Measurements from ENCODE around the gene SSR3. TPM values are rescaled to one million over a fixed set of nuclear protein-coding genes. Genes with fewer than 3 reads are reported as not detected.

The SSR3 gene
- total and polyA plus RNA-seq, 7 donors: 53.2 to 252 (median 71.5) TPM

DNA sequence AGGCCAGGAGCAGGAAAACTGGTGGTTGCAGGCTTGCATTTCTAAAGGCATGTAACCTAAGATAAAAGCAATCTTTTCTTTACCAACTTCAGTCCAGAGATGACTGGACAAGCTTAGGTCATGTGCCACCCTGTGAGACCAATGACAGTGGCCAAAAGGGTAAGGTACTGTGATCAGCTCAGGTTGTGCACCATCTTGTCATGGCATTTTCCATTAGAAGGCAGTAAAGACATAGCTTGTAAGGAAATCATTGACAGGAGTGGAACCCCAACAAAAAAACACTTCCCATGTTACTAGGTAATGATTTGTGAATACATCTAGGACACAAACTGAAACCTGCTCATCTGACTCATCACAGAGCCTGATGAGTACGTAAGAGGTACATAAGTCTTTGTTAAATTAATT is 35.2 kb downstream of the SSR3 start:
- no peaks in the 10 kb centered on the region for H3K27me3 ChIP-seq (ENCODE audit: insufficient read depth in 3 of 3, low read length in 2 of 3)
- no peak overlapping the region for H3K27ac ChIP-seq
- WGBS, 3 donors: 89 to 97% (median 90%) methylated on average over 1 of the region's 1 CpG
- ATAC-seq (no peak), DNase-seq (no peak)
- H3K36me3 ChIP-seq (ENCODE audit: insufficient read depth in 1 of 2, low read depth in 1 of 2): no peaks in the 10 kb centered on the region
- no peak overlapping the region for H3K4me3 ChIP-seq
- no peaks in the 10 kb centered on the region for H3K4me1 ChIP-seq
- intact Hi-C loops (cut with DNase I): no loop called here
- TF ChIP-seq, protein P1, sequence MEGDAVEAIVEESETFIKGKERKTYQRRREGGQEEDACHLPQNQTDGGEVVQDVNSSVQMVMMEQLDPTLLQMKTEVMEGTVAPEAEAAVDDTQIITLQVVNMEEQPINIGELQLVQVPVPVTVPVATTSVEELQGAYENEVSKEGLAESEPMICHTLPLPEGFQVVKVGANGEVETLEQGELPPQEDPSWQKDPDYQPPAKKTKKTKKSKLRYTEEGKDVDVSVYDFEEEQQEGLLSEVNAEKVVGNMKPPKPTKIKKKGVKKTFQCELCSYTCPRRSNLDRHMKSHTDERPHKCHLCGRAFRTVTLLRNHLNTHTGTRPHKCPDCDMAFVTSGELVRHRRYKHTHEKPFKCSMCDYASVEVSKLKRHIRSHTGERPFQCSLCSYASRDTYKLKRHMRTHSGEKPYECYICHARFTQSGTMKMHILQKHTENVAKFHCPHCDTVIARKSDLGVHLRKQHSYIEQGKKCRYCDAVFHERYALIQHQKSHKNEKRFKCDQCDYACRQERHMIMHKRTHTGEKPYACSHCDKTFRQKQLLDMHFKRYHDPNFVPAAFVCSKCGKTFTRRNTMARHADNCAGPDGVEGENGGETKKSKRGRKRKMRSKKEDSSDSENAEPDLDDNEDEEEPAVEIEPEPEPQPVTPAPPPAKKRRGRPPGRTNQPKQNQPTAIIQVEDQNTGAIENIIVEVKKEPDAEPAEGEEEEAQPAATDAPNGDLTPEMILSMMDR (IDR thresholded peaks at IDR 0.05): no peak
- no peaks in the 10 kb centered on the region for H3K9me3 ChIP-seq

DNA sequence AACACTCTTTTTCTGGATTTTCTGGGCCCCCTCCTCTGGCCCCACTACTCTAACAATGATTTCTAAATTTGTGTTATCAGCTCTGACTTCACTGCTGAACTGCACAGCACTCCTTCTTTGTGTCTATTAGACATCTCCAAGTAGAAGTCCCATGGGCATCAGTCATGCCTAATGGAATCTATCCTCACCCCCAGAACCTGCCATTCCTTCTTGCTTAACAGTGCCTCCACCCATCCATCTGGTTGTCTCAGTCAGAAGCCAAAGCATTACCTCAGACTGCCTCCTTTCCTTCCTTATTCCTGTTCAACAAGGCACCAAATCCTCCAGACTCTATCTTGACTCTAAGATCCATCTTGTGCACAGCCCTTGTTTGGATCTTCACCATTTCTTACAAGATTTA is 36.2 kb downstream of the SSR3 start:
- intact Hi-C loops (cut with DNase I): no loop called here
- Histone ChIP-seq H3K27ac (no peak overlapping the region), H3K9me3 (no peaks in the 10 kb centered on the region), H3K4me1 (no peaks in the 10 kb centered on the region), H3K4me3 (no peak overlapping the region), H3K36me3 (ENCODE audit: insufficient read depth in 1 of 2, low read depth in 1 of 2) (no peaks in the 10 kb centered on the region), H3K27me3 (ENCODE audit: insufficient read depth in 3 of 3, low read length in 2 of 3) (no peaks in the 10 kb centered on the region)
- TF ChIP-seq, protein P1 (IDR thresholded peaks at IDR 0.05): no peak
- DNase-seq (no peak), ATAC-seq (peak in 2 of 4 donors; percentile 30 to 68)

DNA sequence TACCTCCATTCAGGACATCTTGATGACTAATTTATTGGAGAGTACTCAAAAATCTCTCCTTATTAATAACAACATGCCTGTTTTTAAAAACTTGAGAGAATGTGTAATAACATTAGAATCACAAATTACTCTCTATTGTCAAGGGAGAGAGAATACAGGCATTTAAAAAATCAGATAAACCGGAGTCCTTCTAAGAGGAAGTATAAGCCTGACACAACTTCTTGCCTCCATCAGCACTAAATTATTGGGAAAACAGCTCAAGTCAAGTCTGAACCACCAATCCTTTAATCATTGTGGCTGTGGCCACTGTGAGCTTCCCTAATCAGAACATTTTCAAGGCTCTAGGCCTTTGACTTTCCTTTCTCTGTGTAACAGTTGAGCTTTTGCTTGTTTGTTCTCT is 38.0 kb downstream of the SSR3 start:
- H3K4me3 ChIP-seq: no peak overlapping the region
- TF ChIP-seq, protein P1 (IDR thresholded peaks at IDR 0.05): no peak
- H3K36me3 ChIP-seq (ENCODE audit: insufficient read depth in 1 of 2, low read depth in 1 of 2): no peaks in the 10 kb centered on the region
- no peaks in the 10 kb centered on the region for H3K9me3 ChIP-seq
- WGBS, 3 donors: 61 to 92% (median 76%) methylated on average over 1 of the region's 1 CpG
- intact Hi-C loops (cut with DNase I): no loop called here
- no peak overlapping the region for H3K27ac ChIP-seq
- DNase-seq (no peak), ATAC-seq (no peak)
- H3K4me1 ChIP-seq: no peaks in the 10 kb centered on the region
- H3K27me3 ChIP-seq (ENCODE audit: insufficient read depth in 3 of 3, low read length in 2 of 3): no peaks in the 10 kb centered on the region

DNA sequence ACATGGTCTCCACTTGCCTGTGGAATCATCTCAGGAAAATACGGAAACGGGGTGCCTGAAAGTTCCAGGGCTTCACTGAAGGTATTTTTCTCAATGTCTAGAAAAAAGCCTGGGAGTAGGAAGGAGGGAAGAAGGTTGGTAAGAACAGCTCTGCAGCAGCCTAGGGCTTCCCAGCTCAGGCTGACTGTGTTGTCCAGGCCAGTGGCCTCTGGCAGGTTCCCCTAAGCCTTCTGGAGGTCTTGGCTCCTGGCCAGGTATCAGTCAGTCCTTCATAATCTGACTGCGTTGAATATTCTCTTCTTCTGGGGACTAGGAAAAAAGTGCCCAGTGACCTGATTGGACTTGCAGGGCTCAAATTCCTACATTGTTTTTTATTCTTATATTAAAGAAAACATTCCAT is 38.6 kb downstream of the SSR3 start:
- WGBS, 3 donors: 52 to 68% (median 68%) methylated on average over 3 of the region's 3 CpGs
- TF ChIP-seq, protein P1 (IDR thresholded peaks at IDR 0.05): no peak
- H3K4me1 ChIP-seq: no peaks in the 10 kb centered on the region
- intact Hi-C loops (cut with DNase I): no loop called here
- no peaks in the 10 kb centered on the region for H3K9me3 ChIP-seq
- no peaks in the 10 kb centered on the region for H3K36me3 ChIP-seq (ENCODE audit: insufficient read depth in 1 of 2, low read depth in 1 of 2)
- H3K27ac ChIP-seq: no peak overlapping the region
- no peak overlapping the region for H3K4me3 ChIP-seq
- DNase-seq: peak in 1 of 2 donors; percentile 17
- no peaks in the 10 kb centered on the region for H3K27me3 ChIP-seq (ENCODE audit: insufficient read depth in 3 of 3, low read length in 2 of 3)
- no peak for ATAC-seq

DNA sequence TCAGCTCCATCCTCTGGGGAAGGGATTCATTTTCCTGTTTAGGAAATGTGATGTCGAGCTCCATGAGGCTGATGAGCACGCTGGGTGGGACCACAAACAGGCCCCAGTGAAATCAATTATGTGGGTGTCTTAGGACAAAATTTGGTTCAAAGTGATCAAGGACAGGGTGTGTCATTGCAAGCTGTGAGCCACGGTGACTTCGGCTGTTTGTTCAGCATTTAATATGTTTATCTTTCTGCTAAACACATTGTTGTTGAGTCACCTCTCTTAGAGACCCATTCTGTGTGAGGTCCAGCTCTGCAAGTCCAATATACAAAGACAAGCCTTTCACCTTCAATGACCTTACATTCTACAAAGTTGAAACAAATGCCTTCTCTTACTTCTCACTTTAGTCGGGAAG is 41.3 kb downstream of the SSR3 start:
- intact Hi-C loops (cut with DNase I): no loop called here
- H3K27me3 ChIP-seq (ENCODE audit: insufficient read depth in 3 of 3, low read length in 2 of 3): no peaks in the 10 kb centered on the region
- 35 to 49% (median 37%) methylated on average over 5 of the region's 5 CpGs for WGBS, 3 donors

More for the DNA sequence above, 41.3 kb downstream of the SSR3 start:
- Histone ChIP-seq H3K9me3 (no peaks in the 10 kb centered on the region), H3K36me3 (ENCODE audit: insufficient read depth in 1 of 2, low read depth in 1 of 2) (no peaks in the 10 kb centered on the region), H3K4me1 (no peaks in the 10 kb centered on the region), H3K4me3 (no peak overlapping the region), H3K27ac (no peak overlapping the region)
- DNase-seq: no peak
- TF ChIP-seq, protein P1 (IDR thresholded peaks at IDR 0.05): no peak
- ATAC-seq: no peak
